GM23338 (cell line): ENCODE data around the gene OXCT1. TPM values are rescaled to one million over a fixed set of nuclear protein-coding genes. Genes with fewer than 3 reads are reported as not detected.

Experiments used
- ATAC-seq: fragments of 200-7000 bp; cut with Tn5 transposase; 3 replicates; pipeline ENCODE4 v1.9.1; 2020
- DNase-seq: peaks from one replicate; pipeline ENCODE4 v3.0.0-alpha.2; 2015; ENCODE audit warnings: low spot score
- H2AFZ ChIP-seq: fragments of 200-600 bp; sonication (generic); 2 replicates; pipeline ENCODE4 v1.8.0; 2016; ENCODE audit warnings: antibody characterized with exemption, mild to moderate bottlenecking, moderate library complexity
- H3F3A ChIP-seq: fragments of 200-600 bp; sonication (generic); replicated peaks from 2 replicates; pipeline ENCODE4 v1.8.0; 2017; ENCODE audit warnings: antibody characterized with exemption, mixed run types, low read depth
- H3K27ac ChIP-seq: fragments of 200-600 bp; sonication (generic); 2 replicates; pipeline ENCODE4 v1.6.1; 2016; ENCODE audit warnings: low read depth
- H3K27me3 ChIP-seq: fragments of 200-600 bp; sonication (generic); 2 replicates; pipeline ENCODE4 v1.8.0; 2016; ENCODE audit warnings: mild to moderate bottlenecking, mixed run types, moderate library complexity; ENCODE audit not compliant: insufficient read depth
- H3K36me3 ChIP-seq: fragments of 200-600 bp; sonication (generic); 2 replicates; pipeline ENCODE4 v1.8.0; 2016; ENCODE audit warnings: mild to moderate bottlenecking; ENCODE audit not compliant: insufficient read depth
- H3K4me1 ChIP-seq: fragments of 200-600 bp; sonication (generic); 2 replicates; pipeline ENCODE4 v1.8.0; 2016; ENCODE audit warnings: mild to moderate bottlenecking, moderate library complexity; ENCODE audit not compliant: insufficient read depth
- H3K4me2 ChIP-seq: fragments of 200-600 bp; sonication (generic); 2 replicates; pipeline ENCODE4 v1.7.1; 2017; ENCODE audit warnings: mixed run types
- H3K4me3 ChIP-seq: fragments of 200-600 bp; sonication (generic); 2 replicates; pipeline ENCODE4 v1.6.1; 2016; ENCODE audit warnings: mixed run types
- H3K79me2 ChIP-seq: fragments of 200-600 bp; sonication (generic); replicated peaks from 2 replicates; pipeline ENCODE4 v1.8.0; 2017; ENCODE audit warnings: mild to moderate bottlenecking; ENCODE audit not compliant: insufficient read depth
- H3K9me2 ChIP-seq: fragments of 200-600 bp; sonication (generic); 2 replicates; pipeline ENCODE4 v1.8.0; 2017; ENCODE audit not compliant: insufficient read depth
- H4K20me1 ChIP-seq: fragments of 200-600 bp; sonication (generic); replicated peaks from 2 replicates; pipeline ENCODE4 v1.8.0; 2017; ENCODE audit warnings: mild to moderate bottlenecking; ENCODE audit not compliant: insufficient read depth
- H3K27ac Mint-ChIP-seq: 2 replicates; pipeline ENCODE4 v1.8.0; 2020; ENCODE audit warnings: inconsistent platforms, mild to moderate bottlenecking, moderate library complexity, mixed read lengths
- H3K27me3 Mint-ChIP-seq: 3 replicates; pipeline ENCODE4 v1.8.0; 2022; ENCODE audit warnings: low read depth, mild to moderate bottlenecking, moderate library complexity, mixed read lengths, inconsistent platforms; ENCODE audit not compliant: insufficient read depth, poor library complexity
- H3K36me3 Mint-ChIP-seq: 3 replicates; pipeline ENCODE4 v1.8.0; 2021; ENCODE audit warnings: low read depth, mild to moderate bottlenecking, inconsistent platforms, moderate library complexity, mixed read lengths
- H3K4me1 Mint-ChIP-seq: 3 replicates; pipeline ENCODE4 v1.8.0; 2020; ENCODE audit warnings: mild to moderate bottlenecking, inconsistent platforms, mixed read lengths
- H3K4me3 Mint-ChIP-seq: 3 replicates; pipeline ENCODE4 v1.8.0; 2021; ENCODE audit warnings: moderate library complexity, mild to moderate bottlenecking, inconsistent platforms, mixed read lengths
- H3K9me3 Mint-ChIP-seq: 3 replicates; pipeline ENCODE4 v1.8.0; 2020; ENCODE audit warnings: moderate library complexity, mild to moderate bottlenecking, inconsistent platforms, mixed read lengths
- CTCF ChIP-seq, 2 experiments: fragments of 200-600 bp in 1 of 2; sonication (generic) in 1 of 2; conservative IDR thresholded peaks; 2 replicates each; pipeline versions ENCODE4 v1.5.1 to v1.6.1; 2016 to 2017; ENCODE audit warnings: antibody characterized with exemption in 2 of 2, low read depth in 2 of 2, mild to moderate bottlenecking in 2 of 2, moderate library complexity in 1 of 2
- ETS1 ChIP-seq: IDR thresholded peaks from 2 replicates; pipeline ENCODE4 v1.6.1; 2016; ENCODE audit warnings: antibody characterized with exemption
- EZH2 ChIP-seq: fragments of 200-600 bp; sonication (generic); IDR thresholded peaks from one replicate; pipeline ENCODE4 v1.8.0; 2017; ENCODE audit warnings: antibody characterized with exemption, mild to moderate bottlenecking, low read depth; ENCODE audit not compliant: unreplicated experiment
- EZH2phosphoT487 ChIP-seq: fragments of 200-600 bp; sonication (generic); IDR thresholded peaks from one replicate; pipeline ENCODE4 v1.8.1; 2018; ENCODE audit warnings: antibody characterized with exemption; ENCODE audit not compliant: unreplicated experiment
- JUNB ChIP-seq: IDR thresholded peaks from one replicate; pipeline ENCODE4 v1.6.1; 2016; ENCODE audit warnings: antibody characterized with exemption; ENCODE audit not compliant: unreplicated experiment
- POLR2AphosphoS5 ChIP-seq: IDR thresholded peaks from 2 replicates; pipeline ENCODE4 v1.6.1; 2016; ENCODE audit warnings: antibody characterized with exemption, low read depth
- ZNF114 ChIP-seq: fragments of 250-450 bp; sonication (Bioruptor Pico); IDR thresholded peaks from 2 replicates; pipeline ENCODE4 v1.5.0; 2020; ENCODE audit warnings: mild to moderate bottlenecking, moderate library complexity
- ZNF462 ChIP-seq: fragments of 250-450 bp; sonication (Bioruptor Pico); IDR thresholded peaks from 2 replicates; pipeline ENCODE4 v1.5.0; 2020; ENCODE audit warnings: mild to moderate bottlenecking, moderate library complexity
- polyA plus RNA-seq: library from polyadenylated mRNA; unstranded; fragments of >200 nt; fragmentation: Nextera tagmentation; extraction: Ambion mirVana; gene quantifications from 2 replicates; pipeline ENCODE4 v1.2.1, GENCODE V29; 2016
- total RNA-seq: library from RNA; depleted of rRNA; stranded (reverse); fragments of >200 nt; shearing (Covaris generic); gene quantifications from 2 replicates; pipeline ENCODE4 v1.2.3, GENCODE V29; 2014

Gene OXCT1
- total and polyA plus RNA-seq, 2 experiments from 2014 or later, result 11.6 to 37.0 TPM

GRCh38 chr5:41842777-41843176 is 27.4 kb downstream of the OXCT1 start:
- H3K9me3 Mint-ChIP-seq, result peaks cover 2% of the 10 kb centered on the region; the same call in 1 of the 3 replicates
- no peak overlapping the region for H3K27ac Mint-ChIP-seq
- no peak overlapping the region for H3K4me3 Mint-ChIP-seq
- Histone ChIP-seq H3K27ac (no peak overlapping the region), H3K27me3 (no peaks in the 10 kb centered on the region), H3K9me2 (no peaks in the 10 kb centered on the region), H3K36me3 (no peaks in the 10 kb centered on the region; the same call in 1 of the 2 replicates), H4K20me1 (no peaks in the 10 kb centered on the region), H3K4me2 (no peak overlapping the region), H2AFZ (no peak overlapping the region), H3K4me3 (no peak overlapping the region), H3K4me1 (no peaks in the 10 kb centered on the region), H3F3A (no peaks in the 10 kb centered on the region), H3K79me2 (no peaks in the 10 kb centered on the region)
- no peak for TF ChIP-seq EZH2phosphoT487
- no peak for TF ChIP-seq CTCF (conservative IDR thresholded peaks at IDR 0.05; ENCODE audit: low read depth in 2 of 2)
- no peak for TF ChIP-seq JUNB
- TF ChIP-seq EZH2, result no peak
- TF ChIP-seq ZNF462, result no peak
- no peak for TF ChIP-seq ETS1
- no peak for TF ChIP-seq POLR2AphosphoS5
- no peak for TF ChIP-seq ZNF114 (CRISPR knock-in tag)
- H3K27me3 Mint-ChIP-seq, result no peaks in the 10 kb centered on the region
- ATAC-seq (no peak), DNase-seq (no peak)
- H3K36me3 Mint-ChIP-seq, result peaks cover 9% of the 10 kb centered on the region; the same call in 2 of the 3 replicates
- H3K4me1 Mint-ChIP-seq, result no peaks in the 10 kb centered on the region
